Left ventricle myocardium inferior (tissue), 1 donor: ENCODE measurements around the gene TBC1D14. TPM values are rescaled to one million over a fixed set of nuclear protein-coding genes. Genes with fewer than 3 reads are reported as not detected.
A peak's percentile ranks its signal among the peaks of the same experiment; 100 is the strongest.

ENCODE experiments used
- DNase-seq: peaks from one replicate; pipeline ENCODE4 v3.0.0-alpha.2; 2020
- H3K27ac ChIP-seq: fragments of 200-600 bp; replicated peaks from 2 replicates; pipeline ENCODE4 v1.8.0; 2021
- H3K27me3 ChIP-seq: fragments of 200-600 bp; 2 replicates; pipeline ENCODE4 v1.8.0; 2021; ENCODE audit warnings: low read depth
- H3K36me3 ChIP-seq: fragments of 200-600 bp; 2 replicates; pipeline ENCODE4 v1.8.0; 2021
- H3K4me1 ChIP-seq: fragments of 200-600 bp; 2 replicates; pipeline ENCODE4 v1.8.0; 2021
- H3K4me3 ChIP-seq: fragments of 200-600 bp; 2 replicates; pipeline ENCODE4 v1.8.0; 2021; ENCODE audit warnings: mild to moderate bottlenecking, moderate library complexity
- H3K9me3 ChIP-seq: fragments of 200-600 bp; replicated peaks from 2 replicates; pipeline ENCODE4 v1.8.0; 2021
- CTCF ChIP-seq: fragments of 200-600 bp; IDR thresholded peaks from 2 replicates; pipeline ENCODE4 v1.8.0; 2021; ENCODE audit warnings: antibody characterized with exemption, mild to moderate bottlenecking, borderline replicate concordance
- intact Hi-C: fragments of 100-400 bp; cut with micrococcal nuclease; formaldehyde crosslinking; loops from one replicate; pipeline ENCODE4 v1.11.0; 2022
- total RNA-seq: library from RNA; stranded (reverse); fragmentation: NEBNext Ultra II Directional; extraction: Animal tissue kit (Norgen Biotek cat#: 25700); gene quantifications from one replicate; pipeline ENCODE4 v1.2.1, GENCODE V29; 2021
- donor health status: DM: no; HTN: yes; CAD: no; lungs with severe emphysema.

Gene TBC1D14
- total RNA-seq, 1 donor from 2014 or later: 36.1 TPM

GRCh38 chr4:7041801-7042502 lies 132.3 kb downstream of the TBC1D14 start:
- Histone ChIP-seq H3K27ac (peak overlapping the region; percentile 81), H3K9me3 (no peaks in the 10 kb centered on the region), H3K4me3 (peak overlapping the region; percentile 81), H3K4me1 (peaks cover 56% of the 10 kb centered on the region), H3K36me3 (no peaks in the 10 kb centered on the region), H3K27me3 (no peaks in the 10 kb centered on the region)
- TF ChIP-seq CTCF: no peak
- DNase-seq: no peak
- intact Hi-C loops: no loop called here

GRCh38 chr4:7042503-7043283 lies 133.1 kb downstream of the TBC1D14 start:
- intact Hi-C loops: no loop called here
- no peaks in the 10 kb centered on the region for H3K27me3 ChIP-seq
- H3K36me3 ChIP-seq: no peaks in the 10 kb centered on the region
- peak; percentile 97 for DNase-seq
- peaks cover 63% of the 10 kb centered on the region for H3K4me1 ChIP-seq
- peak overlapping the region; percentile 81 for H3K4me3 ChIP-seq
- H3K9me3 ChIP-seq: no peaks in the 10 kb centered on the region
- peak; percentile 60 for TF ChIP-seq CTCF
- peak overlapping the region; percentile 81 for H3K27ac ChIP-seq

GRCh38 chr4:7043284-7044136 lies 133.9 kb downstream of the TBC1D14 start, which contains the start of gene TADA2B:
Gene TADA2B (plus strand): TSS chr4:7043372. CDS start chr4:7043580, 208 bp downstream.
- TF ChIP-seq CTCF: no peak
- DNase-seq: peak; percentile 36
- intact Hi-C loops: no loop called here

GRCh38 chr4:7044137-7044930 lies 134.7 kb downstream of the TBC1D14 start:
- H3K4me1 ChIP-seq: peaks cover 78% of the 10 kb centered on the region
- intact Hi-C loops: no loop called here
- no peaks in the 10 kb centered on the region for H3K27me3 ChIP-seq
- no peaks in the 10 kb centered on the region for H3K9me3 ChIP-seq
- DNase-seq: no peak
- peak overlapping the region; percentile 96 for H3K27ac ChIP-seq
- H3K4me3 ChIP-seq: peak overlapping the region; percentile 96
- no peak for TF ChIP-seq CTCF
- no peaks in the 10 kb centered on the region for H3K36me3 ChIP-seq

More at GRCh38 chr4:7043284-7044136, 133.9 kb downstream of the TBC1D14 start, which contains the start of gene TADA2B:
- Histone ChIP-seq H3K9me3 (no peaks in the 10 kb centered on the region), H3K36me3 (no peaks in the 10 kb centered on the region), H3K27ac (peak within 1 kb of the TSS; percentile 96), H3K4me3 (peak within 1 kb of the TSS; percentile 96), H3K4me1 (peaks cover 70% of the 10 kb centered on the region), H3K27me3 (no peaks in the 10 kb centered on the region)
